Measurements from ENCODE around the gene SPATA31D3. TPM values are rescaled to one million over a fixed set of nuclear protein-coding genes. Genes with fewer than 3 reads are reported as not detected.
"Not testable (repeated sequence)": the region's sequence is repeated elsewhere in the genome, so short reads cannot be mapped to it uniquely, and the experiment has no call there.

The SPATA31D3 gene
- total RNA-seq (2014; rRNA removed; shearing (Covaris generic)), result not detected in 2 replicates
- polyA plus RNA-seq (2014; cell fraction: nucleus; rRNA removed), result not detected in 2 replicates

- DNase-seq (ENCODE audit: extremely low read depth, low read depth), result not testable (repeated sequence)
These were observed at the start of gene SPATA31D3 for GRCh38 chr9:81943393-81943792. Gene SPATA31D3, plus strand, starts transcription at chr9:81943500. Its CDS starts 86 bp downstream, at chr9:81943586.

- DNase-seq (ENCODE audit: extremely low read depth, low read depth), result no peak
These were observed 49.4 kb upstream of the SPATA31D3 start for GRCh38 chr9:81893929-81894328.

- DNase-seq (ENCODE audit: extremely low read depth, low read depth), result no peak
These were observed 48.4 kb upstream of the SPATA31D3 start for GRCh38 chr9:81894891-81895290.

GRCh38 chr9:81896070-81896469 is 47.2 kb upstream of the SPATA31D3 start:
- DNase-seq (ENCODE audit: extremely low read depth, low read depth), result no peak

DNA sequence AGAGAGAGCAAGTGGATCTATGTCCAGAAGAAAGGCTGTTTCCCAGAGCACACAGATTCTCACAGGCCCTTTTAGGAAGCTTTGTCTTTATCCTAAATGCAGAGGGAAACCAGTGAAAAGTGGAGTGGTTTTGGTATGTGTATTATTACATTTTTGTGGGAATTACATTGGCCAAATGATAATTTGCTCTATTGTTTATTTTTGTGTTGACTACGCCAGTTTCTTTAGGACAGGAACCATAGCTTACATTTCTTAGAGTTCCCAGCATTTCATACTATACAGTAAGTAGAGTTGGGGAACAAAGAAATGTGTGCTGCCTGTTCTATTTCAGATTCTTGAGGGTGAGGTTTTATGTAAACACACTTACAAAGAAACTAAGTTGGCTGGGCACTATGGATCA is 44.4 kb upstream of the SPATA31D3 start:
- no peak for DNase-seq (ENCODE audit: extremely low read depth, low read depth)

DNA sequence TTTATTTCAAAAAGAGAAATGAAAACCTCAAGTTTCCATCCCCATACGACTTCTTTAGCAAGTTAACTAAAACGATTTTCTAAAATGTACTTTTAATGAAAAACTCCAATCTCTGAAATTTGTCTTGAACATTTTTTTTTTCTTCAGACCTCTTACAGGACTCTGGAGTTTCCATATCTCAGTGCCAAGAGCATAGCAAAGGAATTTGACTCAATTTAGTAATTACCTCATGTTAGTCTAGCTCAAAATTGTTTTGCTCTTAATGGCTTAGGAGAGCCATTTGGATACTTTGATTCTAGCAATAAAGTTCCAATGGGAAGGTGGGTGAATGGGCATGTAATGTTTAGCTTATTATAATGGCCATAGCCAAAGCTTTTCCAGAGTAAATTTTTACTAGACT is 41.1 kb upstream of the SPATA31D3 start:
- no peak for DNase-seq (ENCODE audit: extremely low read depth, low read depth)

- no peak for DNase-seq (ENCODE audit: extremely low read depth, low read depth)
These were observed 40.7 kb upstream of the SPATA31D3 start for GRCh38 chr9:81902626-81903025.

GRCh38 chr9:81906671-81907070 is 36.6 kb upstream of the SPATA31D3 start:
- no peak for DNase-seq (ENCODE audit: extremely low read depth, low read depth)

DNA sequence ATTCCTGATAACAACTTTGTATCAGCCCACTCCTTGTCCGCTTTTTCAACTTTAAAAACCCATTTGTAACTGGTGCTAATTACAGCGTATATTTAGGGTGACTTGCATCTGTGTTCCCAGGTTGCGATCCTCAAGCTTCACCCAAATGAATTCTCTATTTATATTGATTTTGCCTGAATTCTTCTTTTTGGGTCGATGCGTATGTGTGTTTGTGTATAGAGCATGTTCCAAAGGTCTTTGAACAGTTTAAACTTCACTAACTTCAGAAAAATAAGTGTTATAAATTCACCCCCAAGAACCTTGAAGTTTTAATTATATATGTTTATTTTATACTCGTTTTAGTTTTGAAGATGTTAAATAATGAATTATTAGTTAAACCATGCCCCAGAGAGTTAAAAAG is 31.2 kb upstream of the SPATA31D3 start:
- no peak for DNase-seq (ENCODE audit: extremely low read depth, low read depth)

DNA sequence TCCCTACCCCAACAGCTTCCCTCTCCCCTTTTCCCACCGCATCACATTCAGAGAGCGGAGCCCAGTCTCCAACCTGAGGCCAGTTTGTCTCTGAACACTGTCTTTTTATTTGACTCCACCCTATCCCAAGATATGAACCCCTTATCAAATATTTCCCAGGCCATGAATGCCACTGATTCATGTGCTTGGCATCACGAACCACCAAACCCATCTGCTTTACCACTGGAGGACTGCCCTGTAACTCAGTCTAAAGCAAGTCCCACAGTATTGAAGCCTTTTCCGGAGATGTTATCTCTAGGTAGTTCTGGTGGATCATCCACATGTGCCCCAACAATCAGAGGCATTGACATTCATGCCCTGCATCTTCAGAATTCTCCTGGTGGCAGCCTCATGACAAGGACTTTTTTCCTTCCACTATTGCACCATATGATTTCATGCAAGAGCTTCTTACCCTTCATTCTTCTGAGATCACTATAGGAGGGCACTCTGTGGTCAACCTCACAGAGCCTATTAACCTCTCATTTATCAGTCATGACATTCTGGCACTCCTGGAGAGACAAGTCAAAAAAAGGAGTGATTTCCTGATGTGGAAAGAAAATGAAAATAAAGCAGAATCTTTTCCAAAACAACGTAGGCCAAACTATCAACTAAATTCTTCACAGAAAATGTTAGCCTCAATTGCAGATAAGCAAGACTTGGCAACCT is 27.3 kb upstream of the SPATA31D3 start:
- no peak for DNase-seq (ENCODE audit: extremely low read depth, low read depth)

DNA sequence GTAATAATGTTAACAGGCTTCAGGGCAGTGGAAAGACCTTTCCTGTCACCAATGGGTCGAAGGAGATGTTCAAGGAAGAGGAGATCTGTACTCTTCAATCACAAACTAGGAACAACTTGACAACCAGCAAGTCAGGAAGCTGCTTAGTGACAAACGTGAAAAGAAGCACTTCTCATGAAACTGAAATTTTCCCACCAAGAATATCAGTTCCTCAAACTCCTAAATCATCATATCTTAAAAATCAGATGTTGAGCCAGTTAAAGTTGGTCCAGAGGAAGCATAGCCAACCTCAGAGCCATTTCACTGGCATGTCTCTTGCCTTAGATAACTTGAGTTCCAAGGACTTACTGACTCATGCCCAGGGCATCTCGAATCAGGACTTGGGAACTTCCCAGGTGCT is 24.8 kb upstream of the SPATA31D3 start:
- not testable (repeated sequence) for DNase-seq (ENCODE audit: extremely low read depth, low read depth)

GRCh38 chr9:81928305-81928704 is 15.0 kb upstream of the SPATA31D3 start, which contains the start of gene SPATA31D4:
Gene SPATA31D4, plus strand, starts transcription at chr9:81928428. Its CDS starts 86 bp downstream, at chr9:81928514.
- not testable (repeated sequence) for DNase-seq (ENCODE audit: extremely low read depth, low read depth)

GRCh38 chr9:81930147-81930546 is 13.2 kb upstream of the SPATA31D3 start:
- DNase-seq (ENCODE audit: extremely low read depth, low read depth), result not testable (repeated sequence)

- DNase-seq (ENCODE audit: extremely low read depth, low read depth), result not testable (repeated sequence)
These were observed 9.8 kb upstream of the SPATA31D3 start for GRCh38 chr9:81933547-81933946.

GRCh38 chr9:81948650-81949049 is 5.3 kb downstream of the SPATA31D3 start:
- not testable (repeated sequence) for DNase-seq (ENCODE audit: extremely low read depth, low read depth)

DNA sequence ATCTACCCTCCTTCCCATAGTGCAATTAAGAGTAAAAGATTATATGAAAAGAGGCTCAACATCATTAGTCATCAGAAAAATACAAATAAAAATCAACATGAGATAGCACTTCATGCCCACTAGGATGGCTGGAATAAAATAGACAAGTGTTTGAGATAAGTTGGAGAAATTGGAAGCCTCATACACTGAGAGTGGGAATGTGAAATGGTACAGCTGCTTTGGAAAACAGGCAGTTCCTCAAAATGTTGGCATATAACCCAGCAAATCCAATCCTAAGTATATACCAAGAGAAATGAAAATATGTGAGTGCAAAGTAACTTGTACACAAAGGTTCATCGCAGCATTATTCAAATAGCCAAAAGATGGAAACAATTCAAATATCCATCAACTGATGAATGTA is 9.8 kb downstream of the SPATA31D3 start:
- DNase-seq (ENCODE audit: extremely low read depth, low read depth), result no peak

- DNase-seq (ENCODE audit: extremely low read depth, low read depth), result no peak
These were observed 12.3 kb downstream of the SPATA31D3 start for GRCh38 chr9:81955625-81956024.

DNA sequence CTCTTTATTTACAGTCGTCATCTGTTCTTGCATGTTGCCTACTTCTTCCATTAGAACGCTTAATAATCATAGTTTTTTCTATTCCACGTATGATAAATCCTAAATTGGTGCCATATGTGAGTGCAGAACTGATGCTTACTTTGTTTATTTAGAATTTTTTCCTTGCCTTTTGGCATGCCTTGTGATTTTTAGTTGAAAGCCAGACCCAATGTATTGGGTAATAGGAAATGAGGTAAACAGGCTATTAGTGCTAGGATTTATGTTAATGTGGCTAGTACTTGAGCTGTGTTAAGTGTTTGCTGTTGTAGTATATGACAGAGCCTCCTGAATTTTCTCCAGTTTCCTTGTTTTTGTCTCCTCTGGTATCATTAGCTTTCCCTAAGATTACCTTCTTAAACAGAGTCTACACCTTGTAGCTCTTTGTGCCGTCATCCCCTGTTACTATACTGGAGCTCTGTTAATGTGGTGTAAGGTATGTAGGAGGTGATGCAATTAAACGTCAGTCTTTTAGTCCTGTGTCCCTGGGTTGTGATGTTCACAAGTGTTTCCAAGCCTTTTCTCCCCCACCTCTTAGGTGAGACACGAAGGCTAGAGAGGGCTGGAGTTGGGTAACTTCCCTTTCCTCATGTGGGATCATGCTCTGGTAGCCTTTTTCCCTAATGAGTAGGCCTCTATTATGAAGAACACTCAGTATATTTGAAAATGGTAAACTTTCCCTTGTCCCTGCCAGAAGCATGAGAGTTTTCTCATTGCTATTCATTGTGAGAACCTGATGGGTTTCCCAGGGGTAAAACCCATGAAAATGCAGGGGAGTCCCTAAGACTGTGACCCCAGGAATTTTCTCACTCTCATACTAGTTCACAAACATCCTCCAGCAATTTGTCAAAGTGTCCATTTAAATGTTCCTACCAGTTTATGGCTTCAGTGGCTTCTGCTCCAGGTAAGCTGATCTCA is 21.2 kb downstream of the SPATA31D3 start:
- DNase-seq (ENCODE audit: extremely low read depth, low read depth), result no peak

GRCh38 chr9:81968026-81968425 is 24.7 kb downstream of the SPATA31D3 start:
- no peak for DNase-seq (ENCODE audit: extremely low read depth, low read depth)

DNA sequence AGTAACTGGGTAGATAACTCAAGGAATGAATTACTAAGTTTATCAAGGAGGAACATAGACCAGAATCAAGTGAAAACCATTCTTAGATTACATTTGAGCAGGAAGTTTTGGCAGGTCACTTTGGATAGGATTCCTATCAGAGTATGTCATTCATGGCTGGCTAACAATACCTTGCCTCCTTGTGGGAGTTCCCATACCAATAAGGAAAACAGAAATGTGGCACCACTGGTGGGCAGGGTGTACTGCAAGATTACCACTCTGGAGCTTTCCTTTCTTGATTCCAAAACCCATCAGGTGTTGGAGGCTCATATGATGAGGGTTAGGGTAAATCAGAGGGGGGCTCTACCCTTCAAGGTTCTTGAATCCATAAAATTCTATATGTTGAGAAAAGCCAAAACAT is 26.7 kb downstream of the SPATA31D3 start:
- no peak for DNase-seq (ENCODE audit: extremely low read depth, low read depth)

DNA sequence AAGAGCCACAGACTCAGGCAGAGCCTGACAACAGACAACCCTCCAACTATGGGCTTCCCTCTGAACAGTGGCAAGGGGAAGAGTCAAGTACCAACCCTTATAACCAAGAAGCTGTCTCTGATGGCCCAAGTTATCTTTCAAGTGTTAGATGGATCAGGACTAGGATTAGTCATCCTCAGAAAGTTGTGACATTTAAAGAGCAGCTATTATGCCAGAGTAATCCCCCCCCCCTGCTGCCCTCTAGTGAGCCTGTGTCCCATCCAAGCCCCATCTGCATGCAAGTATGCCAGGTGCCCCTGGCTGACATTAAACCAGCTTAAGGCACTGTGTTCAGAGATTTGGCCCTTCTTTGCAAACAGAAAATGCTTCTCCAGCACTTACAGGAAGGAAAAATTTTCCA is 28.4 kb downstream of the SPATA31D3 start:
- DNase-seq (ENCODE audit: extremely low read depth, low read depth), result no peak

Data from NCI-H460 (cell line).